Heart left ventricle (tissue), 16 donors: ENCODE data around the gene GATC. TPM values are rescaled to one million over a fixed set of nuclear protein-coding genes. Genes with fewer than 3 reads are reported as not detected.

Experiments
- ATAC-seq, 4 donors: fragments of 200-7000 bp; cut with Tn5 transposase; one replicate each; pipeline ENCODE4 v1.9.1; 2020 to 2022; ENCODE audit warnings: moderate library complexity in 4 of 4, mild to moderate bottlenecking in 3 of 4, moderate number of reproducible peaks in 1 of 4
- DNase-seq, 5 donors: peaks; one replicate each; pipeline ENCODE4 v3.0.0-alpha.2; 2020
- H3K27ac ChIP-seq, 12 donors: fragments of 200-600 bp; sonication (generic) in 4 of 12; one replicate each; pipeline versions ENCODE4 v1.5.0 to v1.8.0; 2016 to 2022; ENCODE audit warnings: mild to moderate bottlenecking in 2 of 12
- H3K27me3 ChIP-seq, 9 donors: fragments of 200-600 bp; sonication (generic) in 2 of 9; one replicate each; pipeline versions ENCODE4 v1.5.1 to v1.8.0; 2016 to 2022; ENCODE audit warnings: mild to moderate bottlenecking in 3 of 9
- H3K36me3 ChIP-seq, 9 donors: fragments of 200-600 bp; sonication (generic) in 2 of 9; one replicate each; pipeline versions ENCODE4 v1.5.0 to v1.8.0; 2018 to 2022; ENCODE audit warnings: mild to moderate bottlenecking in 2 of 9
- H3K4me1 ChIP-seq, 12 donors: fragments of 200-600 bp; sonication (generic) in 4 of 12; one replicate each; pipeline versions ENCODE4 v1.5.0 to v1.8.0; 2016 to 2022; ENCODE audit warnings: mild to moderate bottlenecking in 3 of 12
- H3K4me3 ChIP-seq, 12 donors: fragments of 200-600 bp; sonication (generic) in 4 of 12; one replicate each; pipeline versions ENCODE4 v1.5.0 to v1.8.0; 2017 to 2022; ENCODE audit warnings: mild to moderate bottlenecking in 9 of 12, moderate library complexity in 4 of 12
- H3K9me3 ChIP-seq, 12 donors: fragments of 200-600 bp; sonication (generic) in 4 of 12; one replicate each; pipeline versions ENCODE4 v1.5.0 to v1.8.0; 2016 to 2022; ENCODE audit warnings: mild to moderate bottlenecking in 1 of 12
- POLR2A ChIP-seq, 2 donors: fragments of 450-650 bp; IDR thresholded peaks; one replicate each; pipeline ENCODE4 v1.6.1; 2017; ENCODE audit warnings: antibody characterized with exemption in 2 of 2, mild to moderate bottlenecking in 2 of 2, moderate library complexity in 2 of 2
- WGBS, 4 donors: extraction: QIAGEN DNeasy Blood & Tissue Kit in 2 of 4; methylation state at CpG; one replicate each; pipeline versions ENCODE4 v1.1.5 to v1.1.7; 2013 to 2018; 5-methylcytosine and 5-hydroxymethylcytosine counted together
- intact Hi-C, 10 donors: fragments of 100-400 bp; cut with DNase I; formaldehyde crosslinking; loops; one replicate each; pipeline versions ENCODE4 v1.11.1 to v1.14.2; 2022
- polyA plus RNA-seq, 2 donors: library from polyadenylated mRNA; stranded (reverse); fragments of 200-250 nt; gene quantifications; one replicate each; pipeline ENCODE4 v1.2.3, GENCODE V29; 2013
- total RNA-seq, 9 donors: library from RNA; depleted of rRNA in 2 of 9; stranded (reverse); fragments of >200 nt in 2 of 9; fragmentation: NEBNext Ultra II Directional in 3 of 9; extraction: Animal tissue kit (Norgen Biotek cat#: 25700) in 3 of 9; gene quantifications; one replicate each; pipeline versions ENCODE4 v1.1.0 to v1.2.4, GENCODE V29; 2016 to 2023
- TF ChIP-seq, protein P1 (sequence below), 12 donors: fragments of 200-600 bp; sonication (generic) in 4 of 12; IDR thresholded peaks; one replicate each; pipeline versions ENCODE4 v1.5.0 to v1.8.0; 2018 to 2022; ENCODE audit warnings: antibody characterized with exemption in 12 of 12, mild to moderate bottlenecking in 5 of 12
- donor health status: ischemic (EF 13 %, LVEDD 7.1; RV severe dilation, severe dysfunction).
- donor health status: healthy with polysubstance abuse.
- donor health status: DM: no; HTN: yes; CAD: no.
- donor health status: DM: no; HTN: no; CAD: no.
- donor health status: ischemic (EF 25% LVEDD 6.9; RV normal size, moderate dysfunction).
- donor health status: ischemic (EF 25% LVEDD 5.7; RV mildly dilated, moderate dysfunction).
- donor health status: healthy.
- donor health status: DM: yes; HTN: yes; CAD: no.
- donor health status: ischemic (EF 35%, LVEDD 5.7; RV mildly dilated, moderate dysfunction).
- donor health status: nonischemic (EF 11% LVEDD 7.7; RV severe dilation, severe dysfunction).
- donor health status: DM: yes; HTN: yes; CAD: no.
- donor health status: PGD.
- donor health status: ischemic (EF 29% LVEDD 5.4; RV normal size, mild dysfunction).
- donor health status: nonischemic (EF 23%, LVEDD 6.1; RV moderate dilation, normal function).

The GATC gene
- total and polyA plus RNA-seq, 11 donors, result 5.4 to 18.0 (median 11.6) TPM

DNA sequence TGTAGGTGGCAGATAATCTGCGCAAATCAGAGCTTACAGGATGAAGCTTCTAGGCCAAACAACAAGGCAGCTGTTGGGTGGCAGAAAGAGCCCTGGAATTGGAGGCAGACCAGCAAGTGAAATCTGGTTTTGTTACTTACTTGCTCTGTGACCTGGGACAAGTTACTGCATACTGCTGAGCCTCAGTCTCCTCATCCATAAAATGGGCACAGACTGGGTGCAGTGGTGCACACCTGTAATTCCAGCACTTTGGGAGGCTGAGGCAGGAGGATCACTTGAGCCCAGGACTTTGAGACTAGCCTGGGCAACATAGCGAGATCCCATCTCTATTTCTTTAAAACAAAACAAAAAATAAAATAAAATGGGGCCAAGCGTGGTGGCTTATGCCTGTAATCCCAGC lies 39.7 kb upstream of the GATC start:
- ATAC-seq, result no peak
- DNase-seq, result no peak
- Histone ChIP-seq H3K27me3 (no peaks in the 10 kb centered on the region), H3K36me3 (no peaks in the 10 kb centered on the region), H3K9me3 (no peaks in the 10 kb centered on the region), H3K4me3 (no peak overlapping the region), H3K27ac (no peak overlapping the region), H3K4me1 (no peaks in the 10 kb centered on the region)
- 95 to 99% (median 96%) methylated on average over 3 of the region's 3 CpGs for WGBS, 4 donors
- intact Hi-C loops, result no loop called here
- TF ChIP-seq POLR2A (IDR thresholded peaks at IDR 0.05), result no peak
- TF ChIP-seq, protein P1, sequence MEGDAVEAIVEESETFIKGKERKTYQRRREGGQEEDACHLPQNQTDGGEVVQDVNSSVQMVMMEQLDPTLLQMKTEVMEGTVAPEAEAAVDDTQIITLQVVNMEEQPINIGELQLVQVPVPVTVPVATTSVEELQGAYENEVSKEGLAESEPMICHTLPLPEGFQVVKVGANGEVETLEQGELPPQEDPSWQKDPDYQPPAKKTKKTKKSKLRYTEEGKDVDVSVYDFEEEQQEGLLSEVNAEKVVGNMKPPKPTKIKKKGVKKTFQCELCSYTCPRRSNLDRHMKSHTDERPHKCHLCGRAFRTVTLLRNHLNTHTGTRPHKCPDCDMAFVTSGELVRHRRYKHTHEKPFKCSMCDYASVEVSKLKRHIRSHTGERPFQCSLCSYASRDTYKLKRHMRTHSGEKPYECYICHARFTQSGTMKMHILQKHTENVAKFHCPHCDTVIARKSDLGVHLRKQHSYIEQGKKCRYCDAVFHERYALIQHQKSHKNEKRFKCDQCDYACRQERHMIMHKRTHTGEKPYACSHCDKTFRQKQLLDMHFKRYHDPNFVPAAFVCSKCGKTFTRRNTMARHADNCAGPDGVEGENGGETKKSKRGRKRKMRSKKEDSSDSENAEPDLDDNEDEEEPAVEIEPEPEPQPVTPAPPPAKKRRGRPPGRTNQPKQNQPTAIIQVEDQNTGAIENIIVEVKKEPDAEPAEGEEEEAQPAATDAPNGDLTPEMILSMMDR (IDR thresholded peaks at IDR 0.05), result no peak

DNA sequence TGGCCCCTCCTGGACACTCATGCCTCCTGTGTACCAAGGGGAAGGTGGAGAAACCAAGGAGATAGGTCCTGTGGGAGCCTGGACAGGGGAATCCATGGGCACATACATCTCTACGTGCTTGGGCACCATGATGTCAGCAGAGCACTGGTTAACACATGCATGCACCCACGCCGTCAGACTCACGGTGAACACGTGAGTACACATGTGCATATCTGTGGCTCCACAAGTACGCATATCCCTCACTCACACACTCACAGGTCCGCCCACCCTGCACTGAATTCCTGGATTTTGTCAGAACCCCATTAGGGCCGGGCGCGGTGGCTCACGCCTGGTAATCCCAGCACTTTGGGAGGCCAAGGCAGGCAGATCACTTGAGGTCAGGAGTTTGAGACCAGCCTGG lies 37.5 kb upstream of the GATC start:
- ATAC-seq (no peak), DNase-seq (no peak)
- H3K36me3 ChIP-seq, result no peaks in the 10 kb centered on the region
- H3K27me3 ChIP-seq, result no peaks in the 10 kb centered on the region
- peaks cover 0 to 5% (median 0%) of the 10 kb centered on the region in 12 donors for H3K4me1 ChIP-seq
- intact Hi-C loops, result no loop called here
- 91 to 96% (median 93%) methylated on average over 8 to 11 of the region's 11 CpGs for whole genome bisulfite sequencing, 4 donors
- TF ChIP-seq POLR2A (IDR thresholded peaks at IDR 0.05), result no peak
- TF ChIP-seq, protein P1 (IDR thresholded peaks at IDR 0.05), result no peak
- no peaks in the 10 kb centered on the region for H3K9me3 ChIP-seq
- H3K4me3 ChIP-seq, result no peak overlapping the region
- H3K27ac ChIP-seq, result no peak overlapping the region

DNA sequence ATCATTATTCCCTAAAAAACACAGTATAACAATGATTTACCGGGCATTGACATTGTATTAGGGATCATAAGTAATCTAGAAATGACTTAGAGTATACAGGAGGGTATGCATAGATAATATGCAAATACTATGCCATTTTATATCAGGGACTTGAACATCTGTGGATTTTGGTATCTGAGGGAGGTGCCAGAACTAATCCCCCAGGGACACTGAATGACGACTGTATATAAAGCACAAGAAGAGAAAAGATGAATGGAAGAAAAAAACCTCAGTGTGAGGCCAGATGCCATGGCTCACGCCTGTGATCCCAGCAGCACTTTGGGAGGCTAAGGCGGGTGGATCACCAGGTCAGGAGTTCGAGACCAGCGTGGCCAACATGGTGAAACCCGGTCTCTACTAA lies 33.8 kb upstream of the GATC start:
- Histone ChIP-seq H3K27ac (no peak overlapping the region), H3K4me3 (no peak overlapping the region), H3K9me3 (no peaks in the 10 kb centered on the region), H3K4me1 (peaks cover 0 to 7% (median 0%) of the 10 kb centered on the region in 12 donors), H3K27me3 (peaks cover 0 to 3% (median 0%) of the 10 kb centered on the region in 9 donors), H3K36me3 (no peaks in the 10 kb centered on the region)
- no peak for ATAC-seq
- no peak for DNase-seq
- intact Hi-C loops, result no loop called here
- WGBS, 4 donors, result 80 to 83% (median 81%) methylated on average over 7 of the region's 7 CpGs
- TF ChIP-seq, protein P1 (IDR thresholded peaks at IDR 0.05), result no peak
- TF ChIP-seq POLR2A (IDR thresholded peaks at IDR 0.05), result no peak

DNA sequence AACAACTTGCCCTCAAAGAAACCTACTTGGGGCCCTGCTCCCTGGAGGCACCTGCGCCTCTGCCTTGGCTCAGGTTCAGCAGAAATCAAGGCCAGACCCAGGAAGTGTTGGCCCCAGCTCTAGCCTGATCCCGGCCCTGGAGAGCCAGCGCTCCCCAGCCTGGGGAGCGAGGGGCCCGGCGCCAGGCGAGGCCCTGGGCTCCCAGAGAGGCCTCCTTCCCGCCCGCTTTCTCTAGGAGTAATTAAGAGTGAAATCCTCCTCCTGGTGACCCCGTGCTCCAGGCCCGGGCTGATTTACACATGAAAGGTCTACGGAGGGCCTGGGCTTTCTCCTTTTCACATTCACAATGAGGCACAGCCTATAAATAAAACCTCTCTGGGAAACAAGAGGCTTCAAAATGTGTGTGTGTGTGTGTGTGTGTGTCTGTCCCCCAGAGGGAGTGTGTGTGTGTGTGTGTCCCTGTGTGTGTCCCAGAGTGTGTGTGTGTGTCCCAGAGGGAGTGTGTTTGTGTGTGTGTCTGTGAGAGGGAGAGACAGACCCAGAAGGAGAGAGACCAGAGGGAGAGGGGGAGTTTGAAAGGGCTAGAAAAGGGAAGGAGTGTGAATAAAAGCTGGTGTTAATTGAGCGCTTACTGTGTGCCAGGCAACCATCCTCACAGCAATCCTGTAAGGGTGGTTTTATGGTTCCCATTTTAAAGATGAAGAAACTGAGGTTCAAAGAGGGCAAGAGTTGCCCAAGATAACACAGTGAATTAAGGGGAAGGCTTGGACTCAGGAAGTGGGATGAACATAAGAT lies 32.1 kb upstream of the GATC start:
- intact Hi-C loops, result no loop called here
- no peaks in the 10 kb centered on the region for H3K9me3 ChIP-seq
- H3K27ac ChIP-seq, result peak overlapping the region; percentile 38 to 86 (median 72)
- H3K4me1 ChIP-seq, result peaks cover 0 to 7% (median 0%) of the 10 kb centered on the region in 12 donors
- no peaks in the 10 kb centered on the region for H3K36me3 ChIP-seq
- no peak overlapping the region for H3K4me3 ChIP-seq
- peaks cover 0 to 3% (median 0%) of the 10 kb centered on the region in 9 donors for H3K27me3 ChIP-seq
- 18 to 33% (median 29%) methylated on average over 12 to 13 of the region's 13 CpGs for WGBS, 4 donors
- TF ChIP-seq POLR2A (IDR thresholded peaks at IDR 0.05), result no peak
- TF ChIP-seq, protein P1 (IDR thresholded peaks at IDR 0.05), result no peak
- ATAC-seq, result peak; percentile 61 to 94 (median 93)
- peak in 3 of 5 donors; percentile 25 to 50 (median 34) for DNase-seq
